ENCODE data around the gene PRR13.

PRR13 gene

DNA sequence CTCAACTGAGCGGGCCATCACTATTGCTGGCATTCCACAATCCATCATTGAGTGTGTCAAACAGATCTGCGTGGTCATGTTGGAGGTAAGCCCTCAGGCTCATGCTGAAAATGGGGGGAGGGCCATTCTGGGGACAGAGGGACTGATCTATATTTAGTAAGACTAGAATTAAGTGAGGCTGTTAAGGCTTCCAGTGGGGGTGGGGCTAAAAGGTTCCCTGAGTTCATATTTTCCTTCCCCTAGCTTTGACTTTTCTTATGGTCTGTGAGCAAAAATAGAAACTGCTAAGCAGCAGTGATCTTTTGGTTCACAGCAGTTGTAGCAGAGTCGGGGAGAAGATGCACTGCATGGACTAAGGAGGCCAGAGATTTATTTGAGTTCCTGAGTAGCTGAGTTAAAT is 19.5 kb downstream of the PRR13 start:
- TF ChIP-seq, protein P1, sequence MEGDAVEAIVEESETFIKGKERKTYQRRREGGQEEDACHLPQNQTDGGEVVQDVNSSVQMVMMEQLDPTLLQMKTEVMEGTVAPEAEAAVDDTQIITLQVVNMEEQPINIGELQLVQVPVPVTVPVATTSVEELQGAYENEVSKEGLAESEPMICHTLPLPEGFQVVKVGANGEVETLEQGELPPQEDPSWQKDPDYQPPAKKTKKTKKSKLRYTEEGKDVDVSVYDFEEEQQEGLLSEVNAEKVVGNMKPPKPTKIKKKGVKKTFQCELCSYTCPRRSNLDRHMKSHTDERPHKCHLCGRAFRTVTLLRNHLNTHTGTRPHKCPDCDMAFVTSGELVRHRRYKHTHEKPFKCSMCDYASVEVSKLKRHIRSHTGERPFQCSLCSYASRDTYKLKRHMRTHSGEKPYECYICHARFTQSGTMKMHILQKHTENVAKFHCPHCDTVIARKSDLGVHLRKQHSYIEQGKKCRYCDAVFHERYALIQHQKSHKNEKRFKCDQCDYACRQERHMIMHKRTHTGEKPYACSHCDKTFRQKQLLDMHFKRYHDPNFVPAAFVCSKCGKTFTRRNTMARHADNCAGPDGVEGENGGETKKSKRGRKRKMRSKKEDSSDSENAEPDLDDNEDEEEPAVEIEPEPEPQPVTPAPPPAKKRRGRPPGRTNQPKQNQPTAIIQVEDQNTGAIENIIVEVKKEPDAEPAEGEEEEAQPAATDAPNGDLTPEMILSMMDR (IDR thresholded peaks at IDR 0.05; ENCODE audit: unreplicated experiment in 3 of 3): no peak
- Mint-ChIP-seq H3K4me1 (peaks cover 39% of the 10 kb centered on the region), H3K36me3 (ENCODE audit: low read depth) (peaks cover 89% of the 10 kb centered on the region)

DNA sequence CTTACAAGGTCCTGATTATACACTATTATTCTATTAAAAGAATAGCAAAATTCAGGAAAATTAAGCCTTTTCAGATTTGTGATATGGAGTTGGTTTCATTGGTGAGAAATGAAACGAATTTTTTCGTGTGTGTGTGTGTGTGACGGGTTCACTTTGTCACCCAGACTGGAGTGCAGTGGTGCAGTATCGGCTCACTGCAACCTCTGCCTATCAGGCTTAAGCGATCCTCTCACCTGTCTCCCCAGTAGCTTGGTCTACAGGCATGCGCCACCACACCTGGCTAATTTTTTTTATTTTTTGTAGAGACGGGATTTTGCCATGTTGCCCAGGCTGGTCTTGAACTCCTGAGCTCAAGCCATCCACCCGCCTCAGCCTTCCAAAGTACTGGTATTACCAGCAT is 20.1 kb downstream of the PRR13 start:
- peaks cover 38% of the 10 kb centered on the region for H3K4me1 Mint-ChIP-seq
- H3K36me3 Mint-ChIP-seq (ENCODE audit: low read depth): peaks cover 90% of the 10 kb centered on the region
- H3K27ac Mint-ChIP-seq: no peak overlapping the region
- TF ChIP-seq, protein P1 (IDR thresholded peaks at IDR 0.05; ENCODE audit: unreplicated experiment in 3 of 3): no peak
- no peaks in the 10 kb centered on the region for H3K27me3 Mint-ChIP-seq (ENCODE audit: low read depth)
- H3K9me3 Mint-ChIP-seq: no peaks in the 10 kb centered on the region
- no peak overlapping the region for H3K4me3 Mint-ChIP-seq

More for the DNA sequence above, 19.5 kb downstream of the PRR13 start:
- H3K9me3 Mint-ChIP-seq: no peaks in the 10 kb centered on the region
- H3K27ac Mint-ChIP-seq: peak overlapping the region in 1 of 3 experiments; percentile 36
- H3K27me3 Mint-ChIP-seq (ENCODE audit: low read depth): no peaks in the 10 kb centered on the region
- H3K4me3 Mint-ChIP-seq: peak overlapping the region in 1 of 3 experiments; percentile 17

DNA sequence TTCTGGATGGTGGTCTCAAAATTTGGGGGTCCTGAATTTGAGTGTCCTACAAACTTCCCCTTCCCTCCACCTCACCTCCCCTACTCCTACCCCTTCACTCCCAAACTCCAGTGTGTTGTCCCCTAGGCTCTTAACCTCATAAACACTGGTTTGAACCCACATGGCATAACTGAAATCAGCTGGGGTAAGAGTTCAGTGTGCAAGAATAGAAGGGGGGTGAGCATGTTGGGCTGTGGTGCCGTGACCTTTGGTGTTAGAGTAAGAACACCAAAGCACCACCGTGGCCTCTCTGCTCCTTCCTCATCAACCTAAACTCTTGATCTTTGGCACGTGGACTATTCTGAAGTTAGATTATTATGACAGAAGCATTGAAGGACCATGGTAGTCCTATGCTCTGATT is 21.4 kb downstream of the PRR13 start:
- TF ChIP-seq, protein P1 (IDR thresholded peaks at IDR 0.05; ENCODE audit: unreplicated experiment in 3 of 3): no peak
- H3K36me3 Mint-ChIP-seq (ENCODE audit: low read depth): peaks cover 95% of the 10 kb centered on the region
- H3K27ac Mint-ChIP-seq: no peak overlapping the region
- peaks cover 36% of the 10 kb centered on the region for H3K4me1 Mint-ChIP-seq
- no peaks in the 10 kb centered on the region for H3K9me3 Mint-ChIP-seq
- H3K27me3 Mint-ChIP-seq (ENCODE audit: low read depth): no peaks in the 10 kb centered on the region
- H3K4me3 Mint-ChIP-seq: no peak overlapping the region

DNA sequence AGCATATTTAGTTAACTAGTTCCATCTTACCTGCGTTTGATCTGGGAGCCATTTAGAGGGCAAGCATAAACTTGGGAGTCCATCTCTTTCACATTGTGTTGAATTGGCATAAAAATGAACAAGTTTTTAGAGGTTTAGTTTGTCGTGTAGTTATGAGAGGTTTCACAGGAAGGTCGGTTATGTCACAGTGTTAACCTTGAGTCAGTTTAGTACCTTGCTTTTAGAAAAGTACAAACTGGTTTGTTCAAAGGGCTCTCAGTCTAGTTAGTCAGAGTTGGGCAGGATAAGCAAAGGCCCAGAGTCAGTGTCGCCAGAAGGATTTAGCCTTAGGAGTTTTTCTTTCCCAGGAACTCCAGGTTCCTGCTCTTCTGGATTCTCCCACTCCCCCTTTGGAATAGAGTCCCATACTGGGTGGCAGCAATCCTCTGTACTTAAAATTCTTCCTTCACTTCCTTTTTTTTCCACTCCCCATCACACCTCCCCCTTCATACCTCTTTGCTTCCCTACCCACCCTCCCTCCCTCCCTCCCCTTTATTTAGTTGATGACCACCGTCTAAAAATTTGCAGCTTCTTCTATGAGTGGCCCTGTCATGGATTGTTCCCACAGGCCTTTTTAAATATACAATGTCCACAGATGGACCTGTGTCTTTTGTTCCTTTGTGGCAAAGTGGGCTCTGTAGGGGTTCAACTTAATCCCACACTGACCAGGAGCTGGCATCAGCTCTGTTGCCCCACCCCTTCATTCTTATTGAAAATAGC is 22.4 kb downstream of the PRR13 start:
- TF ChIP-seq, protein P1 (IDR thresholded peaks at IDR 0.05; ENCODE audit: unreplicated experiment in 3 of 3): no peak
- H3K9me3 Mint-ChIP-seq: no peaks in the 10 kb centered on the region
- H3K4me3 Mint-ChIP-seq: no peak overlapping the region
- no peaks in the 10 kb centered on the region for H3K27me3 Mint-ChIP-seq (ENCODE audit: low read depth)
- H3K36me3 Mint-ChIP-seq (ENCODE audit: low read depth): peaks cover 95% of the 10 kb centered on the region
- no peak overlapping the region for H3K27ac Mint-ChIP-seq
- H3K4me1 Mint-ChIP-seq: peaks cover 35% of the 10 kb centered on the region

DNA sequence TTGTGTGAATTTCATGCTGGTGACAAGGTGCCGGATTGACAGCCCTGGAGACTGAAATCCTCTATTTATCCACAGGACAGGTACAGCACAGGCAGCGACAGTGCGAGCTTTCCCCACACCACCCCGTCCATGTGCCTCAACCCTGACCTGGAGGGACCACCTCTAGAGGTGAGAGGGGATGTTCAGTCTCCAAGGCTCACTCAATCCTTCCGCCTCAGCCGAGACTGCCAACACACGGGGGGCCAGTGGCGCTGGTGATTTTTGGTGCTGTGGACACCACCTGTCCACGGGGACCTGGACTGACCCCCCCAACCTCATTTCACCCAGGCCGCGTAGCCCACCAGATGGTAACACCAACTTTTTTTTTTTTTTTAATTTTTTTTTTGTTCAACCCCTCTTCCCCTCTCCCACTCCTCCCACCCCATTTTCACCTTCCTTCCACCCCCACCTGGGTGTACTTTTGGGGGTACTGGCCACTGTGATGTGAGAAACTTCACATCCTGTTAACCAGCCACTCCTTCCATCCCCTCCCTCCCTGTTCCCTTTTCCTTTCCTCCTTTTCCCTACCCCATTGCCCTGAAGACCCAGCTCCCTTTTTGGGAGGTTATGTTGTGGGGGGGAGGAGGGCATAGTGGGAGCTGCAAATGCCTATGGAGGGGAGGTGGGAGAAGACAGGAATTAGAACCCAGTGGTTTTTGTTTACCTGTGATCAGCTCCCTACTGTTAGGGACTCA is 23.3 kb downstream of the PRR13 start:
- no peaks in the 10 kb centered on the region for H3K9me3 Mint-ChIP-seq
- peaks cover 31% of the 10 kb centered on the region for H3K4me1 Mint-ChIP-seq
- no peak overlapping the region for H3K27ac Mint-ChIP-seq
- no peaks in the 10 kb centered on the region for H3K27me3 Mint-ChIP-seq (ENCODE audit: low read depth)
- TF ChIP-seq, protein P1 (IDR thresholded peaks at IDR 0.05; ENCODE audit: unreplicated experiment in 3 of 3): no peak
- H3K4me3 Mint-ChIP-seq: no peak overlapping the region
- H3K36me3 Mint-ChIP-seq (ENCODE audit: low read depth): peaks cover 89% of the 10 kb centered on the region
